ENCODE results near the gene TRIM44.

GRCh38 chr11:35802221-35802620 lies 139.6 kb downstream of the TRIM44 start:
- no peak for TF ChIP-seq CTCF (IDR thresholded peaks at IDR 0.05; ENCODE audit: low read depth, low read length, missing input control)
- no peak for TF ChIP-seq MAX (IDR thresholded peaks at IDR 0.05)
- no peak for TF ChIP-seq YY1 (IDR thresholded peaks at IDR 0.05)
- TF ChIP-seq TAF1 (conservative IDR thresholded peaks at IDR 0.05): no peak
- no peak for TF ChIP-seq HNF4G (IDR thresholded peaks at IDR 0.05)
- TF ChIP-seq JUND (IDR thresholded peaks at IDR 0.05): no peak
- TF ChIP-seq RXRA (IDR thresholded peaks at IDR 0.05): no peak
